ENCODE measurements around the gene C14orf119.
A peak's percentile ranks its signal among the peaks of the same experiment; 100 is the strongest.

Gene C14orf119

GRCh38 chr14:23109769-23110168 lies 14.5 kb downstream of the C14orf119 start:
- no peak for DNase-seq (ENCODE audit: low spot score)

- DNase-seq (ENCODE audit: low spot score), result no peak
These were observed 15.5 kb downstream of the C14orf119 start for GRCh38 chr14:23110579-23111365.

GRCh38 chr14:23112359-23113178 lies 17.3 kb downstream of the C14orf119 start:
- no peak for DNase-seq (ENCODE audit: low spot score)

- DNase-seq (ENCODE audit: low spot score), result no peak
These were observed 18.3 kb downstream of the C14orf119 start for GRCh38 chr14:23113431-23114119.

- no peak for DNase-seq (ENCODE audit: low spot score)
These were observed 18.8 kb downstream of the C14orf119 start for GRCh38 chr14:23114120-23114458.

GRCh38 chr14:23114669-23115038 lies 19.3 kb downstream of the C14orf119 start:
- DNase-seq (ENCODE audit: low spot score), result no peak

GRCh38 chr14:23115039-23115731 lies 19.9 kb downstream of the C14orf119 start:
- DNase-seq (ENCODE audit: low spot score), result peak; percentile 94

- DNase-seq (ENCODE audit: low spot score), result no peak
These were observed 20.6 kb downstream of the C14orf119 start for GRCh38 chr14:23115918-23116317.

GRCh38 chr14:23117371-23118020 lies 22.2 kb downstream of the C14orf119 start:
- DNase-seq (ENCODE audit: low spot score), result no peak

- DNase-seq (ENCODE audit: low spot score), result no peak
These were observed 23.4 kb downstream of the C14orf119 start, which contains the start of gene CEBPE for GRCh38 chr14:23118506-23119362. CEBPE (minus strand) TSS chr14:23119255; CDS start chr14:23119091, 164 bp downstream.

GRCh38 chr14:23119363-23120327 lies 24.3 kb downstream of the C14orf119 start:
- DNase-seq (ENCODE audit: low spot score), result no peak

GRCh38 chr14:23120541-23121251 lies 25.4 kb downstream of the C14orf119 start:
- peak; percentile 92 for DNase-seq (ENCODE audit: low spot score)

GRCh38 chr14:23121361-23121771 lies 26.1 kb downstream of the C14orf119 start:
- peak; percentile 66 for DNase-seq (ENCODE audit: low spot score)

- no peak for DNase-seq (ENCODE audit: low spot score)
These were observed 26.8 kb downstream of the C14orf119 start for GRCh38 chr14:23122086-23122485.

- DNase-seq (ENCODE audit: low spot score), result peak; percentile 52
These were observed 28.1 kb downstream of the C14orf119 start for GRCh38 chr14:23123419-23123818.

GRCh38 chr14:23124337-23124954 lies 29.1 kb downstream of the C14orf119 start:
- DNase-seq (ENCODE audit: low spot score), result no peak

GRCh38 chr14:23125011-23125410 lies 29.7 kb downstream of the C14orf119 start:
- peak; percentile 60 for DNase-seq (ENCODE audit: low spot score)

GRCh38 chr14:23125933-23126524 lies 30.7 kb downstream of the C14orf119 start:
- no peak for DNase-seq (ENCODE audit: low spot score)
